Neuronal stem cell (in vitro differentiated cells): ENCODE measurements around the gene CYB5R3.

Experiments used
- DNase-seq: peaks from one replicate; pipeline ENCODE4 v3.0.0-alpha.2; 2013; ENCODE audit warnings: low spot score
- H2AFZ ChIP-seq: one replicate; pipeline ENCODE4 v1.6.1; 2013; ENCODE audit warnings: mild to moderate bottlenecking, low read length, inconsistent platforms
- H2AK5ac ChIP-seq: 2 replicates; pipeline ENCODE4 v1.6.1; 2013; ENCODE audit warnings: low read depth, mild to moderate bottlenecking, inconsistent platforms, low read length, moderate library complexity, mixed read lengths
- H2BK120ac ChIP-seq: 2 replicates; pipeline ENCODE4 v1.6.1; 2013; ENCODE audit warnings: low read depth, mild to moderate bottlenecking, inconsistent platforms, low read length, moderate library complexity, mixed read lengths
- H2BK12ac ChIP-seq: one replicate; pipeline ENCODE4 v1.6.1; 2013; ENCODE audit warnings: low read length, inconsistent platforms
- H2BK15ac ChIP-seq: 2 replicates; pipeline ENCODE4 v1.6.1; 2013; ENCODE audit warnings: mild to moderate bottlenecking, low read length, inconsistent platforms, mixed read lengths
- H2BK5ac ChIP-seq: one replicate; pipeline ENCODE4 v1.6.1; 2013; ENCODE audit warnings: inconsistent platforms, mild to moderate bottlenecking, low read length, moderate library complexity
- H3K14ac ChIP-seq: one replicate; pipeline ENCODE4 v1.6.1; 2013; ENCODE audit warnings: low read length, inconsistent platforms
- H3K18ac ChIP-seq: 2 replicates; pipeline ENCODE4 v1.6.1; 2013; ENCODE audit warnings: low read length, inconsistent platforms
- H3K23ac ChIP-seq: 2 replicates; pipeline ENCODE4 v1.6.1; 2013; ENCODE audit warnings: low read depth, mild to moderate bottlenecking, mixed read lengths, low read length, inconsistent platforms; ENCODE audit not compliant: poor library complexity
- H3K27ac ChIP-seq: replicated peaks from 3 replicates; pipeline ENCODE4 v1.5.1; 2013; ENCODE audit warnings: low read length, inconsistent platforms
- H3K27me3 ChIP-seq, 3 experiments: 2 replicates each; pipeline ENCODE4 v1.6.1; 2013; ENCODE audit warnings: low read length in 3 of 3, mild to moderate bottlenecking in 2 of 3, inconsistent platforms in 1 of 3, low read depth in 1 of 3, mixed read lengths in 1 of 3, moderate library complexity in 1 of 3; ENCODE audit not compliant: control insufficient read depth in 3 of 3, insufficient read depth in 3 of 3
- H3K36me3 ChIP-seq, 2 donors: replicated peaks in 1 of 2; 2 replicates each; pipeline ENCODE4 v1.6.1; 2013; ENCODE audit warnings: low read length in 2 of 2; ENCODE audit not compliant: control insufficient read depth in 2 of 2, insufficient read depth in 2 of 2
- H3K4ac ChIP-seq: 2 replicates; pipeline ENCODE4 v1.6.1; 2013; ENCODE audit warnings: inconsistent platforms, mild to moderate bottlenecking, low read length, moderate library complexity
- H3K4me1 ChIP-seq, 2 donors: 1 replicate in 1 of 2; 2 replicates in 1 of 2; pipeline ENCODE4 v1.6.1; 2013; ENCODE audit warnings: low read length in 2 of 2, low read depth in 1 of 2; ENCODE audit not compliant: control insufficient read depth in 2 of 2, insufficient read depth in 1 of 2
- H3K4me2 ChIP-seq: one replicate; pipeline ENCODE4 v1.6.1; 2013; ENCODE audit warnings: mild to moderate bottlenecking, low read length, inconsistent platforms; ENCODE audit not compliant: insufficient read depth, poor library complexity, severe bottlenecking
- H3K4me3 ChIP-seq, 2 donors: 2 replicates each; pipeline ENCODE4 v1.5.1; 2013; ENCODE audit warnings: low read length in 2 of 2, mild to moderate bottlenecking in 2 of 2, inconsistent platforms in 1 of 2, moderate library complexity in 1 of 2
- H3K79me1 ChIP-seq: one replicate; pipeline ENCODE4 v1.6.1; 2013; ENCODE audit warnings: low read depth, mild to moderate bottlenecking, inconsistent platforms, low read length, moderate library complexity
- H3K9ac ChIP-seq: one replicate; pipeline ENCODE4 v1.6.1; 2013; ENCODE audit warnings: mild to moderate bottlenecking, low read depth, low read length, inconsistent platforms; ENCODE audit not compliant: poor library complexity
- H3K9me3 ChIP-seq, 2 donors: replicated peaks in 1 of 2; 2 replicates each; pipeline versions ENCODE3 to v1.6.1; 2013; ENCODE audit warnings: low read length in 2 of 2, mild to moderate bottlenecking in 2 of 2, inconsistent platforms in 1 of 2, low read depth in 1 of 2, mixed read lengths in 1 of 2, moderate library complexity in 1 of 2; ENCODE audit not compliant: control insufficient read depth in 2 of 2, insufficient read depth in 1 of 2
- H4K8ac ChIP-seq: one replicate; pipeline ENCODE4 v1.6.1; 2013; ENCODE audit warnings: low read depth, mild to moderate bottlenecking, inconsistent platforms, low read length, moderate library complexity
- H4K91ac ChIP-seq: one replicate; pipeline ENCODE4 v1.6.1; 2013; ENCODE audit warnings: low read length, low read depth, mild to moderate bottlenecking, inconsistent platforms; ENCODE audit not compliant: poor library complexity
- WGBS, 2 donors: extraction: QIAGEN DNeasy Blood & Tissue Kit; methylation state at CpG; one replicate each; pipeline ENCODE4 v1.1.7; 2013; ENCODE audit warnings: missing lambda C conversion rate in 2 of 2, mixed read lengths in 1 of 2; ENCODE audit not compliant: insufficient read length in 2 of 2, insufficient replicate concordance in 1 of 2; ENCODE audit errors: extremely low coverage in 2 of 2; 5-methylcytosine and 5-hydroxymethylcytosine counted together

Gene CYB5R3

GRCh38 chr22:42664976-42665831 lies 16.0 kb upstream of the CYB5R3 start:
- Histone ChIP-seq H3K27ac (no peak overlapping the region), H2BK15ac (no peak overlapping the region), H3K4ac (peak overlapping the region; percentile 26), H2BK120ac (no peak overlapping the region), H4K91ac (no peak overlapping the region), H2BK12ac (no peak overlapping the region), H2AFZ (no peak overlapping the region), H3K79me1 (no peaks in the 10 kb centered on the region), H4K8ac (no peak overlapping the region), H3K4me2 (no peak overlapping the region), H3K9ac (no peak overlapping the region), H3K27me3 (peaks cover 0 to 32% (median 8%) of the 10 kb centered on the region in 3 experiments), H3K4me1 (peaks cover 0 to 5% of the 10 kb centered on the region in 2 donors), H2AK5ac (peak overlapping the region; percentile 37), H3K23ac (peak overlapping the region; percentile 92), H3K9me3 (no peaks in the 10 kb centered on the region), H3K4me3 (no peak overlapping the region), H3K36me3 (no peaks in the 10 kb centered on the region), H3K18ac (no peak overlapping the region), H2BK5ac (no peak overlapping the region), H3K14ac (peak overlapping the region; percentile 39)
- no peak for DNase-seq
- no CpG with 5 or more reads among the region's 11 CpGs for WGBS, 2 donors

- H2AK5ac ChIP-seq = peak overlapping the region; percentile 26
- peak overlapping the region; percentile 84 for H3K14ac ChIP-seq
- H3K18ac ChIP-seq = peak overlapping the region; percentile 66
- peak overlapping the region; percentile 50 to 74 for H3K4me3 ChIP-seq
- H4K91ac ChIP-seq = no peak overlapping the region
- H3K9ac ChIP-seq = peak overlapping the region; percentile 65
- H4K8ac ChIP-seq = no peak overlapping the region
- H2AFZ ChIP-seq = peak overlapping the region; percentile 100
- no peaks in the 10 kb centered on the region for H3K79me1 ChIP-seq
- no peak overlapping the region for H2BK15ac ChIP-seq
- peak overlapping the region; percentile 97 for H3K4me2 ChIP-seq
- H3K27me3 ChIP-seq = peaks cover 0 to 35% (median 8%) of the 10 kb centered on the region in 3 experiments
- no peak overlapping the region for H2BK12ac ChIP-seq
- H3K23ac ChIP-seq = peak overlapping the region; percentile 73
- no CpG with 5 or more reads among the region's 68 CpGs for WGBS, 2 donors
- no peak overlapping the region for H2BK5ac ChIP-seq
- H2BK120ac ChIP-seq = no peak overlapping the region
- DNase-seq = peak; percentile 77
- H3K36me3 ChIP-seq = no peaks in the 10 kb centered on the region
- H3K27ac ChIP-seq = no peak overlapping the region
- peaks cover 0 to 5% of the 10 kb centered on the region in 2 donors for H3K4me1 ChIP-seq
- no peaks in the 10 kb centered on the region for H3K9me3 ChIP-seq
- no peak overlapping the region for H3K4ac ChIP-seq
These were observed 13.0 kb upstream of the CYB5R3 start for GRCh38 chr22:42661985-42662831.

- H3K23ac ChIP-seq = no peak overlapping the region
These were observed 7.4 kb upstream of the CYB5R3 start for GRCh38 chr22:42656578-42656977.

GRCh38 chr22:42655693-42656092 lies 6.5 kb upstream of the CYB5R3 start:
- H3K4ac ChIP-seq = no peak overlapping the region
- no peaks in the 10 kb centered on the region for H3K79me1 ChIP-seq
- H3K27ac ChIP-seq = no peak overlapping the region
- H2AK5ac ChIP-seq = no peak overlapping the region
- H2AFZ ChIP-seq = no peak overlapping the region
- H3K9me3 ChIP-seq = no peaks in the 10 kb centered on the region
- H3K14ac ChIP-seq = no peak overlapping the region
- H3K18ac ChIP-seq = no peak overlapping the region
- no CpG with 5 or more reads among the region's 9 CpGs for WGBS, 2 donors
- H3K4me1 ChIP-seq = no peaks in the 10 kb centered on the region
- H2BK12ac ChIP-seq = no peak overlapping the region
- no peak overlapping the region for H3K4me3 ChIP-seq
- H2BK15ac ChIP-seq = no peak overlapping the region
- no peak overlapping the region for H3K4me2 ChIP-seq
- H3K9ac ChIP-seq = peak overlapping the region; percentile 24
- H2BK120ac ChIP-seq = no peak overlapping the region
- no peaks in the 10 kb centered on the region for H3K36me3 ChIP-seq
- H2BK5ac ChIP-seq = no peak overlapping the region
- no peak overlapping the region for H3K23ac ChIP-seq
- peaks cover 0 to 10% (median 0%) of the 10 kb centered on the region in 3 experiments for H3K27me3 ChIP-seq
- H4K8ac ChIP-seq = no peak overlapping the region
- no peak overlapping the region for H4K91ac ChIP-seq
- DNase-seq = no peak

More at GRCh38 chr22:42656578-42656977, 7.4 kb upstream of the CYB5R3 start:
- no peak overlapping the region for H3K18ac ChIP-seq
- H4K91ac ChIP-seq = no peak overlapping the region
- no peak overlapping the region for H2BK12ac ChIP-seq
- H3K79me1 ChIP-seq = no peaks in the 10 kb centered on the region
- H2BK120ac ChIP-seq = no peak overlapping the region
- H2BK15ac ChIP-seq = no peak overlapping the region
- H3K4me1 ChIP-seq = no peaks in the 10 kb centered on the region
- H3K9ac ChIP-seq = no peak overlapping the region
- H3K4me3 ChIP-seq = no peak overlapping the region
- DNase-seq = no peak
- H4K8ac ChIP-seq = no peak overlapping the region
- no peak overlapping the region for H2BK5ac ChIP-seq
- H3K36me3 ChIP-seq = no peaks in the 10 kb centered on the region
- H3K9me3 ChIP-seq = no peaks in the 10 kb centered on the region
- H3K4ac ChIP-seq = no peak overlapping the region
- peaks cover 0 to 10% (median 0%) of the 10 kb centered on the region in 3 experiments for H3K27me3 ChIP-seq
- no peak overlapping the region for H2AK5ac ChIP-seq
- WGBS, 2 donors = no CpG with 5 or more reads among the region's 8 CpGs
- H3K14ac ChIP-seq = no peak overlapping the region
- no peak overlapping the region for H3K27ac ChIP-seq
- no peak overlapping the region for H3K4me2 ChIP-seq
- no peak overlapping the region for H2AFZ ChIP-seq
